ENCODE results near the gene TP53RK.

DNA sequence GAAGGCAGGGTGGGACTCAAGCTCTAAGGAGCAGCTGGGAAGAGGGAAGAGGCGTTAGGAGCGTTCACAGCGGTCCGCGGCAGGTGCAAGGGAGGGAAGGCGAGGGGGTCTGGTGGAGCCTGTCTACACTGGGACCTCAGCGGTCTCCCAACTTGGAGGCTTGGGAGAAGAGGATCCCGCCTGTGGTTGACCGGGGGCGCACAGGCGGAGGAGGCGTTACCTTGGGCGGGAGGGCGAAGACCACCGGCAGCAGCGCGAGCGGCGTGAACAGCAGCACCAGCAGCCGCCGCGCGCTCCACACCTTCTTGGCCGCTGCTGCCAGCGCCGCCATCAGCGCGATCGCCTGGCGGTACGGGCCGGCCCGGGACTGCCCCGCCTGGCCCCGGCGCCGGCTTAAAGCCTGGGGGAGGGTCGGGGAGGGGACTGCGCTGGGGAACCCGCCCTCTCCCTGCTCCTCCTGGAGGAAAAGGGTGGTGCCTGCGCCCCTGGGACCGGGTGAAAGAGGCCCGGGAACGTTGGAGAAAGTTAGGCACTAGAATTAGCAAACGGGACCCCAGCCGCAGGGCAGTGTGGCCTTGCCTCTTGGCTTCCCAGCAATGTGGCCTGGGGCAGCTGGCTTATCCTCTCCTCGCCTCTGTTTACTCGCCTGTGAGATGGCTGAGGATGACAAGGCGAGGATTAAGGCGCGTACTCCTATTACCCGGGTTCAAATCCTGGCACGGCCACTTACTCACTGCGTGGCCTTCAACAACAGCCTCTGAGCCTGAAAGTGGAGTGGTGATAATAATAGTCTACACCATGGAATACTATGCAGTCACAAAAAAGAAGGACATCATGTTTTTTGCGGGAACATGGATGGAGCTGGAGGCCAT is 37.9 kb downstream of the TP53RK start, which contains the start of gene SLC13A3:
- TF ChIP-seq CTCF (conservative IDR thresholded peaks at IDR 0.05; ENCODE audit: low read depth in 2 of 2) (no peak), EZH2phosphoT487 (IDR thresholded peaks at IDR 0.05; ENCODE audit: unreplicated experiment) (no peak), POLR2AphosphoS5 (IDR thresholded peaks at IDR 0.05; ENCODE audit: low read depth) (no peak), ZNF331 (CRISPR knock-in tag; IDR thresholded peaks at IDR 0.05; ENCODE audit: low read depth) (no peak), CREB1 (CRISPR knock-in tag; IDR thresholded peaks at IDR 0.05; ENCODE audit: low read depth) (no peak), EZH2 (IDR thresholded peaks at IDR 0.05; ENCODE audit: low read depth, unreplicated experiment) (no peak)
